SK-N-SH (cell line): ENCODE results near the gene ARHGAP25. TPM values are rescaled to one million over a fixed set of nuclear protein-coding genes. Genes with fewer than 3 reads are reported as not detected.

Experiments used
- JUND ChIP-seq: IDR thresholded peaks from 2 replicates; pipeline ENCODE4 v1.4.0; 2012
- RFX5 ChIP-seq: IDR thresholded peaks from 2 replicates; pipeline ENCODE4 v1.6.1; 2012; ENCODE audit warnings: mild to moderate bottlenecking, improper control_type of control experiment, low read length
- RXRA ChIP-seq: IDR thresholded peaks from 2 replicates; pipeline ENCODE4 v1.4.0; 2012; ENCODE audit warnings: low read depth, mild to moderate bottlenecking, borderline replicate concordance
- polyA plus RNA-seq, 3 experiments: library from polyadenylated mRNA; depleted of rRNA; stranded (reverse); fragments of >200 nt; gene quantifications; 2 replicates each; pipeline ENCODE4 v1.2.3, GENCODE V29; 2012

The ARHGAP25 gene
- polyA plus RNA-seq, 1 of the 3 experiments (the other 2 are of a cell fraction), result not detected

- TF ChIP-seq RXRA (no peak), JUND (no peak), RFX5 (no peak)
These were observed 136.7 kb downstream of the ARHGAP25 start, which contains the start of gene BMP10 (continued) for GRCh38 chr2:68871159-68871764.

Other genes starting within 250 kb of the ARHGAP25 start
- gene PROKR1, start 91.2 kb upstream of the ARHGAP25 start, polyA plus RNA-seq (2012; rRNA removed), result not detected in 2 replicates
- gene BMP10, start 136.6 kb downstream of the ARHGAP25 start, polyA plus RNA-seq (2012; rRNA removed), result not detected in 2 replicates
- gene GKN2, start 218.1 kb downstream of the ARHGAP25 start, polyA plus RNA-seq (2012; rRNA removed), result not detected in 2 replicates
- not detected in 2 replicates for gene GKN1, start 239.8 kb downstream of the ARHGAP25 start, polyA plus RNA-seq (2012; rRNA removed)